ENCODE measurements around the gene C19orf67. TPM values are rescaled to one million over a fixed set of nuclear protein-coding genes. Genes with fewer than 3 reads are reported as not detected.

Gene C19orf67
- total RNA-seq, 2 donors from 2014 or later: 0.97 TPM; not detected in 1

DNA sequence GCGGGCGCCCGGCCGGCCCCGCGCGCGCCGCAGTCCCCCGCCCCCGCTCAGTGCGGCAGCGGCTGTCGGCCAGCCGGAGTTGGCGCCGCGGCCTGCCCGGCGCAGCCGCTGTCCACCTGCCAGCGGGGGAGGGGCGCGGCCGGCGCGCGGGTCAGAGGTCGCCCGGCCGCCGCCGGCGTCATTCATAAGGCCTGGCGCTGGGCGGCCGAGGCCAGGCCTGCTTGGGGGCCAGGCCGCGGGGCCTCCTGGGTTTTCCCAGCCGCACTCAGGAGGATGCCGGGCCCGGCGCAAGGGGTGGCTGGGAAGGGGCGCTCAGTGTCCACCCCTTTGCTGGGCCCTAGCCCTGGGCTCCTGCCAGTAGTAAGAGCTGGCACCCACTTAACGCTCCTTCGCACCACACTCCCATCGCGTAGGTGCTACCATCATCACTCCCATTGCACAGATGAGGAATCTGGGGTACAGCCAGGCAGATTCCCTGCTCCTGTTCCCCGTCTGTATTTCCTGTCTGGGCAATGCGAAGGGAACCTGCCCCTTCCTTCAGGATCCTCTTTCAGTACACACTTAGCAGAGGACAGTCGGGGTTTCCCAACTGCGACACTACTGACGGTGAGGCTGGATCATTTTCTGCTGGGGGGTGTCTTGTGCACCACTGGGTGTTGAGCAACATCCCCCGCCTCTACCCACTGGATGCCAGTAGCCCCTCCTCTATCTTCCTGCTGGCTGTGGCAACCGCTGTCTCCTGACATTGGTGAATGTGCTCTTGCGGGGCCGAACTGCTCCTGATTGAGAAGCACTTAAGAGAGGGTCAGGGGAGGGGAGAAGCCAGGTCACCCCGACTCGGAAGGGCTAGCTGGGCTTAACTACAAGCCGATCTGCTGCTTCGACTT, 32.8 kb upstream of the C19orf67 start:
- Histone ChIP-seq H3K27me3 (replicated peaks; ENCODE audit: insufficient read depth) (no peaks in the 10 kb centered on the region), H3K4me1 (replicated peaks) (peaks cover 2% of the 10 kb centered on the region), H3K27ac (peak overlapping the region; percentile 94 to 95), H3K36me3 (no peaks in the 10 kb centered on the region), H3K9me3 (no peaks in the 10 kb centered on the region), H3K4me3 (peak overlapping the region; percentile 44 to 56)
- intact Hi-C loops (cut with DNase I): loop anchor here (2.0 to 5.0 kb wide), 2 partner anchors 18 to 46 kb away; partner anchors contain the start of genes ASF1B and MISP3
- TF ChIP-seq POLR2AphosphoS5 (IDR thresholded peaks at IDR 0.05): peak; percentile 71
- TF ChIP-seq, protein P1, sequence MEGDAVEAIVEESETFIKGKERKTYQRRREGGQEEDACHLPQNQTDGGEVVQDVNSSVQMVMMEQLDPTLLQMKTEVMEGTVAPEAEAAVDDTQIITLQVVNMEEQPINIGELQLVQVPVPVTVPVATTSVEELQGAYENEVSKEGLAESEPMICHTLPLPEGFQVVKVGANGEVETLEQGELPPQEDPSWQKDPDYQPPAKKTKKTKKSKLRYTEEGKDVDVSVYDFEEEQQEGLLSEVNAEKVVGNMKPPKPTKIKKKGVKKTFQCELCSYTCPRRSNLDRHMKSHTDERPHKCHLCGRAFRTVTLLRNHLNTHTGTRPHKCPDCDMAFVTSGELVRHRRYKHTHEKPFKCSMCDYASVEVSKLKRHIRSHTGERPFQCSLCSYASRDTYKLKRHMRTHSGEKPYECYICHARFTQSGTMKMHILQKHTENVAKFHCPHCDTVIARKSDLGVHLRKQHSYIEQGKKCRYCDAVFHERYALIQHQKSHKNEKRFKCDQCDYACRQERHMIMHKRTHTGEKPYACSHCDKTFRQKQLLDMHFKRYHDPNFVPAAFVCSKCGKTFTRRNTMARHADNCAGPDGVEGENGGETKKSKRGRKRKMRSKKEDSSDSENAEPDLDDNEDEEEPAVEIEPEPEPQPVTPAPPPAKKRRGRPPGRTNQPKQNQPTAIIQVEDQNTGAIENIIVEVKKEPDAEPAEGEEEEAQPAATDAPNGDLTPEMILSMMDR (IDR thresholded peaks at IDR 0.05): peak in 1 of 4 experiments; percentile 4
- TF ChIP-seq POLR2A (IDR thresholded peaks at IDR 0.05): peak; percentile 37
- peak; percentile 75 for DNase-seq (ENCODE audit: low spot score)
- under 1% methylated on average over 19 of the region's 61 CpGs for WGBS

DNA sequence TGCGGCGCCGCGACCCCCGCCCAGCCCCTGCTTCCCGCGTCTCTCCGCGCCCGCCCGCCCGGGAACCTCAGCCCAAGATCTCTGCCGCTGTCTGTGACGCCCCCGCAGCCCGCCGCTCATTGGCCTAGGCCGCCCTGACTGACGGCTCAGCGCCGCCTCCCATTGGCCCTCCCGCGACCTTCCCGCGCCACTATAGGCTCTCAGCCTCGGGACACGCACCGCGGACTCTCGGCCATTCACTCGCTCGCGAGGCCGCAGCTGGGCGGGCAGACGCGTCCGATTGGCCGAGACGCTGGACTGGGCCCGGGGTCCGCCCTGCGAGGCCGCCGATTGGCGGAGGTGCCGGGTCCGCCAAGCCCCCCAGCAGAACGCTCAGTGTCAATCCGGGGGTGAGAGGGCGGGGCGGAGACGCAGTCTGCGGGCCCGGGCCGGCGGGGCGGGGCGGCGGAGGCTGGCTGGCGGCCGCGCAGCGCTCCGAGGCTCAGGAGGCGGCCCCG, 32.1 kb upstream of the C19orf67 start, which contains the start of gene PRKACA:
Gene PRKACA, minus strand, starts transcription at position 95 of the 497 bp plus-strand sequence. CDS start 215 bp downstream, outside the sequence.
- Histone ChIP-seq H3K9me3 (no peaks in the 10 kb centered on the region), H3K27me3 (replicated peaks; ENCODE audit: insufficient read depth) (no peaks in the 10 kb centered on the region), H3K36me3 (no peaks in the 10 kb centered on the region), H3K4me1 (replicated peaks) (peaks cover 5% of the 10 kb centered on the region), H3K4me3 (peak within 1 kb of the TSS; percentile 77 to 84), H3K27ac (peak within 1 kb of the TSS; percentile 94 to 95)
- peak; percentile 91 for TF ChIP-seq POLR2AphosphoS5 (IDR thresholded peaks at IDR 0.05)
- TF ChIP-seq, protein P1 (IDR thresholded peaks at IDR 0.05): peak in 1 of 4 experiments; percentile 17
- TF ChIP-seq POLR2A (IDR thresholded peaks at IDR 0.05): peak; percentile 59
- peak; percentile 99 for DNase-seq (ENCODE audit: low spot score)
- WGBS: 0% methylated on average over 40 of the region's 67 CpGs
- intact Hi-C loops (cut with DNase I): loop anchor here (2.0 to 5.0 kb wide), 3 partner anchors 19 to 45 kb away; partner anchors contain the start of genes ASF1B, MISP3 and SAMD1

DNA sequence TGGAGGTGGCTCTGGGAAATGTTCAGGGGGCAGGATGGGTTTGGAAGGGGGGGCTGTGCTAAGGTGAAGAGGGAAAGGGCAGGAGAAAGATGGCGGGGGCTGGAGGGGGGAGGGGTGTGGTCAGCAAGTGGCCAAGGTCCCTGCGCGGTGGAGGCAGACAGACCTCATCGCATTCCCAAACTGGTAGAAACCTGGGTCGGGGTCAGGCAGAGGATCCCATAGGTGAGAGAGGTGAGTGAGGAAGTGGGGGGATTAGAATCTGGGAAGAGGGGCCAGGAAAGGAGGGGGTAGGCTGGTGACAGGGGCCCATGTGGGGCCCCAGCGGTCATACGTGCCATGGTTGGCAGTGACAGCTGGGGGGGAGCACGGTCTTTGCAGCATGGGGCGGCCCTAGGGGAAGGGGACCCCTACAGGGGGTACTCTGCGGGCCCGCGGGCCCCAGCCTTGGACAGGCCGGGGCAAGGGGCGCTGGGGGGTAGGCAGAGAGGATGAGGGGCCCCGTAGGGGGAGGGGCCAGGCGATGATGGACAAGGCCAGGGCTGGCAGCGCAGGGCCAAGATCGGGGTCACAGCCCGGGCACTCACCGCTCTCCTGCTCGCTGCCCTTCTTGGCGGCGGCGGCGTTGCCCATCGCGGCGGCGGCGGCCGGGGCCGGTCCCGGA, 31.5 kb upstream of the C19orf67 start:
- WGBS: 0% methylated on average over 33 of the region's 33 CpGs
- Histone ChIP-seq H3K4me1 (replicated peaks) (peaks cover 8% of the 10 kb centered on the region), H3K27me3 (replicated peaks; ENCODE audit: insufficient read depth) (no peaks in the 10 kb centered on the region), H3K4me3 (peak overlapping the region; percentile 77 to 84), H3K27ac (peak overlapping the region; percentile 64 to 69), H3K9me3 (no peaks in the 10 kb centered on the region), H3K36me3 (no peaks in the 10 kb centered on the region)
- TF ChIP-seq, protein P1 (IDR thresholded peaks at IDR 0.05): no peak
- TF ChIP-seq POLR2AphosphoS5 (IDR thresholded peaks at IDR 0.05) (no peak), POLR2A (IDR thresholded peaks at IDR 0.05) (no peak)
- intact Hi-C loops (cut with DNase I): loop anchor here (2.0 to 5.0 kb wide), 2 partner anchors 26 to 45 kb away; partner anchors contain the start of genes MISP3 and SAMD1
- DNase-seq (ENCODE audit: low spot score): no peak

DNA sequence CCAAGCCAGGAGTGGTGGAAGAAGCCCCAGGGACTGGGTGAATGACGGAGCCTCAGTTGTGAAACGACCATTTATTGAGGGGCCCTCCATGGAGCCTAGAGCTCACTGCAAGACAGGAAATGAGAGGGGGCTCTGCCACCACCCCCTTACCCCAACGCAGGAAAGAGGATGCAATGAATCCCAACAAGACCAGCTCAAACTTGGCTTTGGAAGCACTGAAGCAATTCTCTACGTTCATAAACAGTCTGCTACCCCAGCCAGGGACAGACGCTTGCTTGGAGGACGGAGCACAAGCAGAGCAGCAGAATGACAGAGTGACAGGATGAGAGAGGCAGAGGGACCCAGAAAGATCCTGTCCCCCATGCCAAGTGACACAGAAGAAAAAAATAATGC, 30.9 kb upstream of the C19orf67 start:
- 5% methylated on average over 6 of the region's 6 CpGs for WGBS
- Histone ChIP-seq H3K27me3 (replicated peaks; ENCODE audit: insufficient read depth) (no peaks in the 10 kb centered on the region), H3K36me3 (no peaks in the 10 kb centered on the region), H3K4me3 (peak overlapping the region; percentile 77 to 84), H3K4me1 (replicated peaks) (peaks cover 8% of the 10 kb centered on the region), H3K27ac (peak overlapping the region; percentile 64 to 69), H3K9me3 (no peaks in the 10 kb centered on the region)
- intact Hi-C loops (cut with DNase I): loop anchor here (2.0 to 5.0 kb wide), 2 partner anchors 26 to 44 kb away; partner anchors contain the start of genes MISP3 and SAMD1
- TF ChIP-seq POLR2AphosphoS5 (IDR thresholded peaks at IDR 0.05): no peak
- TF ChIP-seq, protein P1 (IDR thresholded peaks at IDR 0.05): no peak
- TF ChIP-seq POLR2A (IDR thresholded peaks at IDR 0.05): no peak
- DNase-seq (ENCODE audit: low spot score): no peak
